CD4-positive, alpha-beta T cell (primary cell): ENCODE results near the gene TSHZ2. TPM values are rescaled to one million over a fixed set of nuclear protein-coding genes. Genes with fewer than 3 reads are reported as not detected.

Experiments
- ATAC-seq: fragments of 200-7000 bp; cut with Tn5 transposase; one replicate; pipeline ENCODE4 v1.10.0; 2022; ENCODE audit warnings: mild to moderate bottlenecking; ENCODE audit not compliant: poor library complexity
- CTCF ChIA-PET: fragments of 350-600 bp; sonication (Branson Sonifier 250); formaldehyde crosslinking; loops from one replicate; lab custom pipeline; 2021; ENCODE audit warnings: antibody characterized with exemption, inconsistent platforms; lab: Charles Lee
- POLR2A ChIA-PET: fragments of 350-600 bp; sonication (Branson Sonifier 250); formaldehyde crosslinking; loops from one replicate; lab custom pipeline; 2021; ENCODE audit warnings: antibody characterized with exemption, inconsistent platforms; lab: Charles Lee
- DNase-seq, 14 experiments: peaks; one replicate each; pipeline ENCODE4 v3.0.0-alpha.2; 2013 to 2020; ENCODE audit warnings: mixed read lengths in 2 of 14
- H3K27ac ChIP-seq, 2 donors: one replicate each; pipeline versions ENCODE4 v1.5.1 to v1.7.0; 2013; ENCODE audit warnings: low read length in 2 of 2, low read depth in 1 of 2, mild to moderate bottlenecking in 1 of 2
- H3K27me3 ChIP-seq, 2 experiments: 1 replicate in 1 of 2; 2 replicates in 1 of 2; pipeline versions ENCODE4 v1.6.1 to v1.7.0; 2013; ENCODE audit warnings: low read length in 2 of 2, control low read depth in 1 of 2, mild to moderate bottlenecking in 1 of 2, moderate library complexity in 1 of 2; ENCODE audit not compliant: insufficient read depth in 2 of 2, control insufficient read depth in 1 of 2
- H3K36me3 ChIP-seq: one replicate; pipeline ENCODE4 v1.6.1; 2013; ENCODE audit warnings: low read length, control low read depth; ENCODE audit not compliant: insufficient read depth
- H3K4me1 ChIP-seq: one replicate; pipeline ENCODE4 v1.6.1; 2013; ENCODE audit warnings: low read length, control low read depth; ENCODE audit not compliant: insufficient read depth
- H3K4me3 ChIP-seq: one replicate; pipeline ENCODE4 v1.5.1; 2013; ENCODE audit warnings: mild to moderate bottlenecking, low read length, moderate library complexity
- H3K9me3 ChIP-seq, 2 experiments: 1 replicate in 1 of 2; 2 replicates in 1 of 2; pipeline versions ENCODE4 v1.6.1 to v1.7.0; 2013; ENCODE audit warnings: low read length in 2 of 2, mild to moderate bottlenecking in 2 of 2, control low read depth in 1 of 2, moderate library complexity in 1 of 2; ENCODE audit not compliant: control insufficient read depth in 1 of 2, insufficient read depth in 1 of 2
- H3K27ac Mint-ChIP-seq: one replicate; pipeline ENCODE4 v1.8.0; 2020; ENCODE audit warnings: mixed read lengths
- H3K27me3 Mint-ChIP-seq: one replicate; pipeline ENCODE4 v1.8.0; 2021; ENCODE audit warnings: mixed read lengths
- H3K36me3 Mint-ChIP-seq: one replicate; pipeline ENCODE4 v1.8.0; 2021; ENCODE audit warnings: low read depth, mixed read lengths
- H3K4me1 Mint-ChIP-seq: one replicate; pipeline ENCODE4 v1.8.0; 2021; ENCODE audit warnings: low read depth, mixed read lengths
- H3K4me3 Mint-ChIP-seq: one replicate; pipeline ENCODE4 v1.8.0; 2020; ENCODE audit warnings: mild to moderate bottlenecking, mixed read lengths
- H3K9me3 Mint-ChIP-seq: one replicate; pipeline ENCODE4 v1.8.0; 2020; ENCODE audit warnings: mixed read lengths
- CTCF ChIP-seq: fragments of 200-600 bp; IDR thresholded peaks from one replicate; pipeline ENCODE4 v1.8.0; 2022; ENCODE audit warnings: antibody characterized with exemption, mild to moderate bottlenecking
- intact Hi-C, 2 experiments: fragments of 100-400 bp; cut with DNase I in 1 of 2; cut with micrococcal nuclease in 1 of 2; formaldehyde crosslinking; loops; one replicate each; pipeline versions ENCODE4 v1.15.1 to v1.9.0; 2023 to 2025; cut with DNase I, micrococcal nuclease
- total RNA-seq, 174 experiments: library from RNA in 2 of 174; stranded (reverse) in 2 of 174; gene quantifications; one replicate each; pipeline ENCODE4 v1.2.3 and lab custom pipeline; 2021 to 2026

Gene TSHZ2
- total RNA-seq, 2 experiments from 2014 or later: 26.1 to 27.4 TPM

- CTCF ChIA-PET: no interaction called here
- ATAC-seq: no peak
- Histone ChIP-seq H3K36me3 (no peaks in the 10 kb centered on the region), H3K4me1 (no peaks in the 10 kb centered on the region), H3K27me3 (no peaks in the 10 kb centered on the region), H3K4me3 (no peak overlapping the region), H3K27ac (no peak overlapping the region), H3K9me3 (no peaks in the 10 kb centered on the region)
- H3K4me3 Mint-ChIP-seq: no peak overlapping the region
- DNase-seq: no peak
- intact Hi-C loops: no loop called here
- no peak for TF ChIP-seq CTCF
- no peaks in the 10 kb centered on the region for H3K4me1 Mint-ChIP-seq
- H3K9me3 Mint-ChIP-seq: no peaks in the 10 kb centered on the region
- H3K36me3 Mint-ChIP-seq: no peaks in the 10 kb centered on the region
- no peak overlapping the region for H3K27ac Mint-ChIP-seq
- POLR2A ChIA-PET: no interaction called here
- H3K27me3 Mint-ChIP-seq: no peaks in the 10 kb centered on the region
These were observed 366.6 kb downstream of the TSHZ2 start for GRCh38 chr20:53338716-53339115.

- Histone ChIP-seq H3K36me3 (no peaks in the 10 kb centered on the region), H3K27me3 (no peaks in the 10 kb centered on the region), H3K4me1 (no peaks in the 10 kb centered on the region), H3K9me3 (no peaks in the 10 kb centered on the region), H3K4me3 (no peak overlapping the region), H3K27ac (no peak overlapping the region)
- Mint-ChIP-seq H3K4me1 (peaks cover 5% of the 10 kb centered on the region), H3K4me3 (no peak overlapping the region), H3K36me3 (peaks cover 10% of the 10 kb centered on the region), H3K9me3 (no peaks in the 10 kb centered on the region), H3K27me3 (no peaks in the 10 kb centered on the region), H3K27ac (no peak overlapping the region)
- DNase-seq (no peak), ATAC-seq (no peak)
- no peak for TF ChIP-seq CTCF
- CTCF ChIA-PET: no interaction called here
- POLR2A ChIA-PET: no interaction called here
- intact Hi-C loops: no loop called here
These were observed 370.3 kb downstream of the TSHZ2 start for GRCh38 chr20:53342429-53342828.

- Histone ChIP-seq H3K27me3 (no peaks in the 10 kb centered on the region), H3K4me1 (no peaks in the 10 kb centered on the region), H3K4me3 (no peak overlapping the region), H3K27ac (no peak overlapping the region), H3K36me3 (no peaks in the 10 kb centered on the region), H3K9me3 (no peaks in the 10 kb centered on the region)
- intact Hi-C loops: no loop called here
- Mint-ChIP-seq H3K9me3 (no peaks in the 10 kb centered on the region), H3K27me3 (no peaks in the 10 kb centered on the region), H3K36me3 (peaks cover 10% of the 10 kb centered on the region), H3K4me3 (no peak overlapping the region), H3K27ac (no peak overlapping the region), H3K4me1 (peaks cover 5% of the 10 kb centered on the region)
- ChIA-PET CTCF (no interaction called here), POLR2A (no interaction called here)
- ATAC-seq: no peak
- TF ChIP-seq CTCF: no peak
- no peak for DNase-seq
These were observed 371.3 kb downstream of the TSHZ2 start for GRCh38 chr20:53343448-53343847.
